Inflammatory macrophage treated with lipopolysaccharide for 1 hour (primary cell): ENCODE measurements around the gene TAMALIN.

Experiments used
- DNase-seq, 2 donors: peaks; one replicate each; pipeline ENCODE4 v3.0.0-alpha.2; 2020 to 2022

The TAMALIN gene

GRCh38 chr12:52055731-52056711, 49.3 kb downstream of the TAMALIN start:
- no peak for DNase-seq

GRCh38 chr12:52056801-52057637, 50.3 kb downstream of the TAMALIN start:
- DNase-seq = no peak

GRCh38 chr12:52057638-52058576, 51.2 kb downstream of the TAMALIN start:
- DNase-seq = no peak

- DNase-seq = no peak
These were observed 52.0 kb downstream of the TAMALIN start for GRCh38 chr12:52058631-52059361.

GRCh38 chr12:52059582-52060497, 53.1 kb downstream of the TAMALIN start:
- DNase-seq = no peak

- DNase-seq = no peak
These were observed 53.9 kb downstream of the TAMALIN start for GRCh38 chr12:52060498-52061177.

GRCh38 chr12:52061470-52062166, 54.9 kb downstream of the TAMALIN start:
- no peak for DNase-seq

- no peak for DNase-seq
These were observed 55.7 kb downstream of the TAMALIN start for GRCh38 chr12:52062167-52063081.

- DNase-seq = no peak
These were observed 56.6 kb downstream of the TAMALIN start for GRCh38 chr12:52063082-52063924.

GRCh38 chr12:52063981-52064649, 57.4 kb downstream of the TAMALIN start:
- no peak for DNase-seq
